ENCODE data around the gene RPS6KC1.

RPS6KC1 gene

GRCh38 chr1:213276236-213276635, 225.2 kb downstream of the RPS6KC1 start:
- Histone ChIP-seq H3K27me3 (ENCODE audit: insufficient read depth, low read depth) (no peaks in the 10 kb centered on the region), H3K27ac (no peak overlapping the region), H4K20me1 (ENCODE audit: insufficient read depth) (no peaks in the 10 kb centered on the region), H3K4me1 (ENCODE audit: low read depth, poor library complexity, severe bottlenecking) (no peaks in the 10 kb centered on the region), H3K4me3 (IDR thresholded peaks at IDR 0.05; ENCODE audit: insufficient read depth, low read depth, low read length) (no peak overlapping the region), H3K9ac (no peak overlapping the region), H2AFZ (ENCODE audit: low read depth) (no peak overlapping the region), H3K4me2 (no peak overlapping the region), H3K36me3 (ENCODE audit: insufficient read depth) (no peaks in the 10 kb centered on the region), H3K79me2 (ENCODE audit: insufficient read depth, low read depth) (no peaks in the 10 kb centered on the region)
- TF ChIP-seq, protein P1, sequence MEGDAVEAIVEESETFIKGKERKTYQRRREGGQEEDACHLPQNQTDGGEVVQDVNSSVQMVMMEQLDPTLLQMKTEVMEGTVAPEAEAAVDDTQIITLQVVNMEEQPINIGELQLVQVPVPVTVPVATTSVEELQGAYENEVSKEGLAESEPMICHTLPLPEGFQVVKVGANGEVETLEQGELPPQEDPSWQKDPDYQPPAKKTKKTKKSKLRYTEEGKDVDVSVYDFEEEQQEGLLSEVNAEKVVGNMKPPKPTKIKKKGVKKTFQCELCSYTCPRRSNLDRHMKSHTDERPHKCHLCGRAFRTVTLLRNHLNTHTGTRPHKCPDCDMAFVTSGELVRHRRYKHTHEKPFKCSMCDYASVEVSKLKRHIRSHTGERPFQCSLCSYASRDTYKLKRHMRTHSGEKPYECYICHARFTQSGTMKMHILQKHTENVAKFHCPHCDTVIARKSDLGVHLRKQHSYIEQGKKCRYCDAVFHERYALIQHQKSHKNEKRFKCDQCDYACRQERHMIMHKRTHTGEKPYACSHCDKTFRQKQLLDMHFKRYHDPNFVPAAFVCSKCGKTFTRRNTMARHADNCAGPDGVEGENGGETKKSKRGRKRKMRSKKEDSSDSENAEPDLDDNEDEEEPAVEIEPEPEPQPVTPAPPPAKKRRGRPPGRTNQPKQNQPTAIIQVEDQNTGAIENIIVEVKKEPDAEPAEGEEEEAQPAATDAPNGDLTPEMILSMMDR (conservative IDR thresholded peaks at IDR 0.05; ENCODE audit: low read depth, low read length), result no peak

DNA sequence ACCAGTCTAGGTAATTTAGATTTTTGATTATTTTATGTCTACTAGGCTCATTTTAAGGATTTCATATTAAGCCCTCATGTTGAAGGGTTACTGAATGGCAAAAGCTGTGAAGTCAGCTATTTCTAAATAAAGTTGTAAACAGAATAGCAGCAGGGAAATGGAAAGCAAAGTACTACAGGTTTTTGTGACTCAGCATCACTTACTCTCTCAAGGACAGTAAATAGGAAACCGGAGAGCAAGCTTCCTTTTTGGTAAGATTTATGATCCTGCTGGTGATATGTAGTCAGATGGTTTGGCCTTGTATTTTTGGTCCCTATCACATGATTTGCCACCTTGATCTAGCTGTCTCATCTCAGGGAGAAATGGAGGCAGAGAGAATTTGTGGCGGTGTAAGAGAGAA, 226.0 kb downstream of the RPS6KC1 start:
- Histone ChIP-seq H3K9ac (no peak overlapping the region), H2AFZ (ENCODE audit: low read depth) (no peak overlapping the region), H3K4me2 (no peak overlapping the region), H3K79me2 (ENCODE audit: insufficient read depth, low read depth) (no peaks in the 10 kb centered on the region), H3K27ac (no peak overlapping the region), H3K36me3 (ENCODE audit: insufficient read depth) (no peaks in the 10 kb centered on the region), H3K27me3 (ENCODE audit: insufficient read depth, low read depth) (no peaks in the 10 kb centered on the region), H3K4me3 (IDR thresholded peaks at IDR 0.05; ENCODE audit: insufficient read depth, low read depth, low read length) (no peak overlapping the region), H3K4me1 (ENCODE audit: low read depth, poor library complexity, severe bottlenecking) (no peaks in the 10 kb centered on the region), H4K20me1 (ENCODE audit: insufficient read depth) (no peaks in the 10 kb centered on the region)
- TF ChIP-seq, protein P1 (conservative IDR thresholded peaks at IDR 0.05; ENCODE audit: low read depth, low read length), result no peak

DNA sequence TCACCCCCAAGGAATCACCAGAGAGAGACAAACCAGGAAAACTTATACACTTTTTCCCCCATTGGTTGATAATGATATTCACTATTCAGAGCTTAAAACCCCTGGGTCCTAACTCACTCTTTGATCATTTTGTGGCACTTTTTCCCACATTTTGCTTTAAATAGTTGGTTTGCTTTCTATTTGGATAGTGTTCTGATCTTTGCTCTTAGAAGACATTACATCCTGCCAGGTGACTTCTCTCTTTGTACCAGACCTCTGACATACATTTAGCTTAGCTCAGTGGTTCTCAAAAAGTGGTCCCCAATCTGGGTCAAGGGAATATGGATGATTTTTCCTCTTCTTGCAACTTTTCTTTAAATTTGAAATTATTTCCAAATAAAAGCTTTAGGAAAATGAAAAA, 228.4 kb downstream of the RPS6KC1 start:
- Histone ChIP-seq H3K4me2 (no peak overlapping the region), H3K9ac (no peak overlapping the region), H3K36me3 (ENCODE audit: insufficient read depth) (no peaks in the 10 kb centered on the region), H3K4me3 (IDR thresholded peaks at IDR 0.05; ENCODE audit: insufficient read depth, low read depth, low read length) (no peak overlapping the region), H3K4me1 (ENCODE audit: low read depth, poor library complexity, severe bottlenecking) (no peaks in the 10 kb centered on the region), H3K27ac (no peak overlapping the region), H3K27me3 (ENCODE audit: insufficient read depth, low read depth) (no peaks in the 10 kb centered on the region), H3K79me2 (ENCODE audit: insufficient read depth, low read depth) (no peaks in the 10 kb centered on the region), H2AFZ (ENCODE audit: low read depth) (no peak overlapping the region), H4K20me1 (ENCODE audit: insufficient read depth) (no peaks in the 10 kb centered on the region)
- TF ChIP-seq, protein P1 (conservative IDR thresholded peaks at IDR 0.05; ENCODE audit: low read depth, low read length), result no peak

- TF ChIP-seq, protein P1 (conservative IDR thresholded peaks at IDR 0.05; ENCODE audit: low read depth, low read length), result no peak
These were observed 230.7 kb downstream of the RPS6KC1 start for GRCh38 chr1:213281640-213282301.

More at GRCh38 chr1:213281640-213282301, 230.7 kb downstream of the RPS6KC1 start:
- Histone ChIP-seq H3K4me2 (no peak overlapping the region), H3K27ac (no peak overlapping the region), H3K36me3 (ENCODE audit: insufficient read depth) (no peaks in the 10 kb centered on the region), H3K27me3 (ENCODE audit: insufficient read depth, low read depth) (no peaks in the 10 kb centered on the region), H3K9ac (no peak overlapping the region), H3K4me3 (IDR thresholded peaks at IDR 0.05; ENCODE audit: insufficient read depth, low read depth, low read length) (no peak overlapping the region), H3K4me1 (ENCODE audit: low read depth, poor library complexity, severe bottlenecking) (no peaks in the 10 kb centered on the region), H3K79me2 (ENCODE audit: insufficient read depth, low read depth) (no peaks in the 10 kb centered on the region), H2AFZ (ENCODE audit: low read depth) (no peak overlapping the region), H4K20me1 (ENCODE audit: insufficient read depth) (no peaks in the 10 kb centered on the region)
